ENCODE measurements around the gene MAN1A1. TPM values are rescaled to one million over a fixed set of nuclear protein-coding genes. Genes with fewer than 3 reads are reported as not detected.
A peak's percentile ranks its signal among the peaks of the same experiment; 100 is the strongest.
"Not testable (repeated sequence)": the region's sequence is repeated elsewhere in the genome, so short reads cannot be mapped to it uniquely, and the experiment has no call there.

The MAN1A1 gene
- total RNA-seq, 1 experiment from 2014 or later, result 14.2 TPM

GRCh38 chr6:119296036-119297035 is 53.2 kb downstream of the MAN1A1 start:
- no peaks in the 10 kb centered on the region for H3K27me3 ChIP-seq
- H3K36me3 ChIP-seq, result no peaks in the 10 kb centered on the region
- DNase-seq, result no peak
- H3K4me3 ChIP-seq, result no peak overlapping the region
- H3K9me3 ChIP-seq, result no peaks in the 10 kb centered on the region

DNA sequence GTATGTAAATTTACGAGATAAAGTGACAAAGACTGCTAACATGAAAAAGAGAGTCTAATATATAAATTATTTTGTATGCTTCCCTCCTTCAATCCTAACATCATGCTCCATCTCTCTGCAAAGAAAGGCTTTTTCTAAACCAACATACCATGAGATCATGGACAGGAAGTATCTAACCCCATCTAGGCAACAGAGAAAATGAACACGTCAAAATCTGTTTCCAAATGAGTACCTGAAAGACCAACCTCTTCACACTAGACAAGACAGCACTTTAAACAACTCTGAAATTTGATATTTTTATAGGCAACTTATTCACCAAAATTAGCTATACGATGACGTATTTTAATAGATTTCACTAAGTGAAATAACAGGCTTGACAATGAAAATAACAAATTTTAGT is 54.6 kb downstream of the MAN1A1 start:
- H3K36me3 ChIP-seq, result no peaks in the 10 kb centered on the region
- no peak overlapping the region for H3K4me3 ChIP-seq
- no peaks in the 10 kb centered on the region for H3K27me3 ChIP-seq
- no peaks in the 10 kb centered on the region for H3K9me3 ChIP-seq
- DNase-seq, result no peak

DNA sequence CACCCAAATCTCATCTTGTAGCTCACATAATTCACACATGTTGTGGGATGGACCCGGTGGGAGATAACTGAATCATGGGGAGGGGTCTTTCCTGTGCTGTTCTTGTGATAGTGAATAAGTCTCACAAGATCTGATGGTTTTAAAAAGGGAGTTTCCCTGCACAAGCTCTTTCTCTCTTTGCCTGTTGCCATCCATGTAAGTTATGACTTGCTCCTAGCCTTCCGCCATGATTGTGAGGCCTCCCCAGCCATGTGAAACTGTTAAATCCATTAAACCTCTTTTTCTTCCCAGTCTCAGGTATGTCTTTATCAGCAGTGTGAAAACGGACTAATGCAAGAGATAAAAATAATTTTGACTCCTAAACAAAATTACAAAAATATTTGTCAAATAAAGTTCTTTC is 58.5 kb downstream of the MAN1A1 start:
- H3K36me3 ChIP-seq, DNase-seq, H3K9me3 ChIP-seq, H3K4me3 ChIP-seq, H3K27me3 ChIP-seq: not testable (repeated sequence)

- H3K4me3 ChIP-seq, result no peak overlapping the region
- H3K9me3 ChIP-seq, result no peaks in the 10 kb centered on the region
- no peaks in the 10 kb centered on the region for H3K27me3 ChIP-seq
- H3K36me3 ChIP-seq, result no peaks in the 10 kb centered on the region
- no peak for DNase-seq
Measured at GRCh38 chr6:119290306-119290705, 59.3 kb downstream of the MAN1A1 start.

GRCh38 chr6:119289651-119290050 is 59.9 kb downstream of the MAN1A1 start:
- no peak for DNase-seq
- no peak overlapping the region for H3K4me3 ChIP-seq
- H3K27me3 ChIP-seq, result no peaks in the 10 kb centered on the region
- no peaks in the 10 kb centered on the region for H3K36me3 ChIP-seq
- H3K9me3 ChIP-seq, result no peaks in the 10 kb centered on the region

DNA sequence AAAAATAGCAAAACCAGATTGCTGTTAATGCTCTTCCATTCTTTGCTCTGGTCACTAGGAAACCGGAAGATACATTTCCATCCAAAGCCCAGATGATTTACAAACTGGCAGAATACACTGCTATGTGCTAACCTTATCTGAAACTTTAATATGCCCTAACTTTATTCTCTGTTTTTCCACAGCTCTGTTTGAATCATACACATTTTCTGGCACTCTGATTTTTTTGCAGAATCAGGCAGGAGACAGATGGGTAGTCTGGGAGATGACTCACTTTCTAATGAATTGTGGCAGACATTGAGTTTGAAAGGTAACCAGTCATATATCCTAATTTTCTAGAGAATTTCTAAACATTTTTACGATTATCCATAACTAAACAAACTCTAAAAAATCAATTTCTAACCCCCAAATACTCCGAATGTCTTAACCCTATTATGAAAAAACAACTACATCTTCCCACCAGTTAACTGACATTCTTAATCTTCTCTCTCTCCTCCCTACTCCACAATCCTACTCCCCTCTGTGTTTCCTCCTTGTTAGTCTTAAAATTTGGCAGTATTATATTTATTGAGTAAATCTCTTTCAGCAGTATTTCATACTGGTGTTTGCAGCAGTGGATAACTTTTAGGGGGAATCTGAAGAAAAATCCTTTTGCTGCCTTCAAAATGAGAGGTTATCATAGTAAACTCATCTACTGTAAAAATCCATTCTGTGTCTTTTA is 63.5 kb downstream of the MAN1A1 start:
- Histone ChIP-seq H3K36me3 (no peaks in the 10 kb centered on the region), H3K27me3 (no peaks in the 10 kb centered on the region), H3K4me3 (no peak overlapping the region), H3K9me3 (no peaks in the 10 kb centered on the region)
- DNase-seq, result no peak

DNA sequence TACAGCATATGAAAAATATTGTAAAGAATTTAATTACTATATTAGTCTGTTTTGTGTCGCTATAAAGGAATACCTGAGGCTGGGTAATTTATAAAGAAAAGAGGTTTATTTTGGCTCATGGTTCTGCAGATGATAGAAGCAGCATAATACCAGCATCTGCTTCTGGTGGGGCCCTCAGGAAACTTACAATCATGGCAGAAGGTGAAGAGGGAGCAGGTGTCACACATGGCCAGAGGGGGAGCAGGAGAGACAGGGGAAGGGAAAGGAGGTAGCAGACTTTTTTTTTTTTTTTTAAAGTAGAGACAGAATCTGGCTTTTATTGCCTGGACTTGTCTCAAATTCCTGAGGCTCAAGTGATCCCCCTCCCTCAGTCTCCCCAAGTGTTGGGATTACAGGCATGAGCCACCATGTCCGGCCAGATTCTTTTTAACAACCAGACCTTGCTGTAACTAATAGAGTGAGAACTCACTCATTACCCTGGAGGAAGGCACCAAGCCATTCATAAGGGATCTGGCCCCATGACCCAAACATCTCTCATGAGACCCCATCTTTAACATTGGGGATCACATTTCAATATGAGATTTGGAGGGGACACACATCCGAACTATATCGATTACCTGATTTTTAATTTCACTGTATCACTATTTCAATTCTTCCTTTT is 64.6 kb downstream of the MAN1A1 start:
- no peaks in the 10 kb centered on the region for H3K9me3 ChIP-seq
- no peaks in the 10 kb centered on the region for H3K36me3 ChIP-seq
- H3K4me3 ChIP-seq, result no peak overlapping the region
- no peaks in the 10 kb centered on the region for H3K27me3 ChIP-seq
- DNase-seq, result no peak

DNA sequence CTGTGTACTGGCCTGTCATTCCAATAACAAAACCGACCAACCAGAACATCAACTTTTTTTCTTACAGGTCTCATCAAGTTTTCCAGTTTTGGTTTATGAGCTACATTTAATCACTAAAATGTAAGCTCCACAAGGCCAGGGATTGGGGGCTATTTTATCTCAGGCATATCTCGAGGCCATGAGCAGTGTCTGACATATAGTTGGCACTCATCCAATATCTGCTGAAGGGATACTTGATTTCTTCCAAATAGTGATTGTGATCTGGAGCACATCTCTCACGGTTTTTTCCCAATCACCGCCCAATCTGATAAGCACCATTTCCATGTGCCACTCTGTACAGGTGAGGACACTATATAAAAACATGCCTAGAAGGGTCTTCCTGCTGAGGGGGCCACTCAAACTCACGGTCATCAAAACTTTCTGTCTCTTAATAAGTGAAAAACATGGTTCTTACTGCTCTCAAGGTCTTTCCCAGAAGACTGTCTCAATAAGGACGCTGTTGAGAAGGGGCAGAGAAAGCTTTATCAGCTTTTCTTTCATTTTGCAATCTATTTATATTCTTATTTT is 65.5 kb downstream of the MAN1A1 start:
- Histone ChIP-seq H3K9me3 (no peaks in the 10 kb centered on the region), H3K27me3 (no peaks in the 10 kb centered on the region), H3K36me3 (no peaks in the 10 kb centered on the region), H3K4me3 (no peak overlapping the region)
- no peak for DNase-seq

GRCh38 chr6:119283214-119283613 is 66.3 kb downstream of the MAN1A1 start:
- DNase-seq, result no peak
- H3K27me3 ChIP-seq, result no peaks in the 10 kb centered on the region

DNA sequence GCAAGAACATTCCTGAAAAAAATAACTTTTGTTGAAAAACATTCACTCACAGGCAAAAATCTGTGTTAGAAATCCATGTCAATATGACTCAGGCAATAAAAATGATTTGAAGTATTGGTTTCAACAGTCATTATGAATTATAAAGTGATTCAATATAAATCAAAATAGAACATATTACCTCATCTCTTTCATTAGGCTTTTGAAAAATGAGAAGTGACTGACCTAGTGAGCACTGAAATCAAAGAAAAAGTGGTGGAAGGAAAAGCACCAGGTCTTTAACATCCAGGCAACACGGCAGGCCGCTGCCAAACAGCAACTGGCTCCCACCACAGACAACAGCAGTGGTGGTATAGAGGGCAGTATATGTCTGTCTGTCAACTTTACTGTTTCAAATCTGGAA is 68.9 kb downstream of the MAN1A1 start:
- Histone ChIP-seq H3K9me3 (no peaks in the 10 kb centered on the region), H3K36me3 (no peaks in the 10 kb centered on the region), H3K4me3 (no peak overlapping the region), H3K27me3 (no peaks in the 10 kb centered on the region)
- DNase-seq, result peak; percentile 11

More at GRCh38 chr6:119283214-119283613, 66.3 kb downstream of the MAN1A1 start:
- Histone ChIP-seq H3K4me3 (no peak overlapping the region), H3K9me3 (no peaks in the 10 kb centered on the region), H3K36me3 (no peaks in the 10 kb centered on the region)

DNA sequence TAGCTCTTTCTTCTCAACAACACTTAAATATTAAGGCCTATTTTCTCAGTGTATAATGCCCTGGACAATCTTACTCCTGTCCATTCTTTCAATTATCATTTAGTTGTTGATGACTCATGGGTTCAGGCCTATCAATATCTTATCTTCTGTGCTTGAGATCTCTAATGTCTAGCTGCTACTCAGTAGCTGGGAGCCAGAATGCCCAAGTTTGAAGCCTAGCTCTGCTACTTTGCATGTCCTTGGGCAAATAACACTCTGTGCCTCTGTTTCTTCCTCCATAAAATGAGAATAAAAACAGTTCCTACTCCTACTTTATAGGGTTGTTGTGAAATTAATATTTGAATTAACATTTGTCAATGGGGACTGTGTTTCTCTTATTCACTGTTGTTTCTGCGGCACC is 69.5 kb downstream of the MAN1A1 start:
- Histone ChIP-seq H3K27me3 (no peaks in the 10 kb centered on the region), H3K4me3 (no peak overlapping the region), H3K9me3 (no peaks in the 10 kb centered on the region), H3K36me3 (no peaks in the 10 kb centered on the region)
- no peak for DNase-seq

DNA sequence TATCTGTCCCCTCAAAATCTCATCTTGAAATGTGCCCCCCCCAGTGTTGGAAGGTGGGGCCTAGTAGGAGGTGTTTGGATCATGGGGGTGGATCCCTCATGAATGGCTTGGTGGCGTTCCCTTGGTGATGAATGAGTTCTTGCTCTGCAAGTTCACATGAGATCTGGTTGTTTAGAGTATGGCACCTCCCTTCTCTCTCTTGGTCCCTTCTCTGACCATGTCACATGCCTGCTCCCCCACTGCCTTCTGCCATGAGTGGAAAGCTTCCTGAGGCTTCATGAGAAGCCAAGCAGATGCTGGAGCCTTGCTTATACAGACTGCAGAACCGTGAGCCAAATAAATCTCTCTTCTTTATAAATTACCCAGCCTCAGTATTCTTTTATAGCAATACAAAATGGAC is 70.9 kb downstream of the MAN1A1 start:
- DNase-seq, result no peak
- no peak overlapping the region for H3K4me3 ChIP-seq
- no peaks in the 10 kb centered on the region for H3K9me3 ChIP-seq
- H3K36me3 ChIP-seq, result no peaks in the 10 kb centered on the region
- no peaks in the 10 kb centered on the region for H3K27me3 ChIP-seq

DNA sequence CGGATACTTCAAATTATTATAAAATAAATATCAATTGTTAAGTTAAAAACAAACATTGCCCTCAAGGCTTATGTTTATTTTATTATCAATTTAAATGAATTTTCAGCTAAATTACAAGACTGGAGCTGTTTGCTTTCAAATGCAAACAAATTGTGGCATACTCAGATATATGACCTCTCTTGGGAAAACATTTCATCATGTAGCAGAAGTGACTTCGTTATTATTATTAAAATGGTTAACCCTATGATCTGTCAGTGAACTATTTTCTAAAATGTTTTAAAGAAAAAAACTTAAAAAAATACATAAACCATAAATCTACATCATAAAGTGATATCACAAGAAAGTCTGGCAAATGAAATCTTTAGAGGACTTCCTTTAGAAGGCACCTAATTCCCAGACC is 72.5 kb downstream of the MAN1A1 start:
- Histone ChIP-seq H3K27me3 (no peaks in the 10 kb centered on the region), H3K9me3 (peaks cover 3% of the 10 kb centered on the region; the same call in 1 of the 2 replicates), H3K4me3 (no peak overlapping the region), H3K36me3 (no peaks in the 10 kb centered on the region)
- DNase-seq, result no peak

DNA sequence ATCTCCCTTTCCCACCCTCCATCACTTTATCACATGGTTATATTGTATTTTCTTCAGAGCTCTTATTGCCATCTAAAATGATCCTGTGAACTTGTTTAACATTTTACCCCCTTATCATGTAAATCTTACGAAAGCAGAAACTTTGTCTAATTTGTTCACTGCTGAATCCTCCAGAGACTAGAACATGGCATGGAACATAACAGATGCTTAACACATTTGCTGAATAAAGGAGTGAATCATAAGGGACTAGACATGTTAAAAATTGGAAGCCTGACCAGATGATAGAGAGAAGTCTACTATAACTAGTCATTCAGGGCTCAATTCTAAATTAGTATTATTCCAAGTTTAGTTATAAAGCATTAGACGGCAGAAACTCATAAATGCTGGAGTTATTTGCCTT is 73.3 kb downstream of the MAN1A1 start:
- H3K4me3 ChIP-seq, result no peak overlapping the region
- no peak for DNase-seq
- peaks cover 3% of the 10 kb centered on the region; the same call in 1 of the 2 replicates for H3K9me3 ChIP-seq
- no peaks in the 10 kb centered on the region for H3K36me3 ChIP-seq
- no peaks in the 10 kb centered on the region for H3K27me3 ChIP-seq

GRCh38 chr6:119274197-119274595 is 75.4 kb downstream of the MAN1A1 start:
- peaks cover 6% of the 10 kb centered on the region; the same call in 1 of the 2 replicates for H3K9me3 ChIP-seq
- no peaks in the 10 kb centered on the region for H3K36me3 ChIP-seq
- DNase-seq, result no peak
- H3K27me3 ChIP-seq, result no peaks in the 10 kb centered on the region
- H3K4me3 ChIP-seq, result no peak overlapping the region

GRCh38 chr6:119273272-119274196 is 76.0 kb downstream of the MAN1A1 start:
- no peak for DNase-seq
- Histone ChIP-seq H3K4me3 (no peak overlapping the region), H3K9me3 (peaks cover 6% of the 10 kb centered on the region; the same call in 1 of the 2 replicates), H3K36me3 (no peaks in the 10 kb centered on the region), H3K27me3 (no peaks in the 10 kb centered on the region)

Measured in MG63 (cell line).